Activated CD8-positive, alpha-beta memory T cell treated with anti-CD3 and anti-CD28 coated beads for 1 hour (primary cell): Measurements from ENCODE around the gene BFSP1.

Experiments used
- DNase-seq, 2 donors: peaks; one replicate each; pipeline ENCODE4 v3.0.0-alpha.2; 2020; ENCODE audit warnings: low read depth in 1 of 2; ENCODE audit errors: extremely low read depth in 1 of 2

BFSP1 gene

GRCh38 chr20:17469246-17470030 is 61.7 kb downstream of the BFSP1 start:
- no peak for DNase-seq

GRCh38 chr20:17468073-17468840 is 62.9 kb downstream of the BFSP1 start:
- no peak for DNase-seq

GRCh38 chr20:17467120-17467655 is 64.0 kb downstream of the BFSP1 start:
- DNase-seq = no peak

- DNase-seq = no peak
Observed at GRCh38 chr20:17466641-17467040, 64.5 kb downstream of the BFSP1 start.

GRCh38 chr20:17465236-17465635 is 65.9 kb downstream of the BFSP1 start:
- DNase-seq = no peak

- DNase-seq = no peak
Observed at GRCh38 chr20:17463711-17464110, 67.5 kb downstream of the BFSP1 start.

- no peak for DNase-seq
Observed at GRCh38 chr20:17461941-17462340, 69.2 kb downstream of the BFSP1 start.

GRCh38 chr20:17460119-17460518 is 71.1 kb downstream of the BFSP1 start:
- no peak for DNase-seq

GRCh38 chr20:17457588-17458190 is 73.5 kb downstream of the BFSP1 start:
- no peak for DNase-seq

- DNase-seq = no peak
Observed at GRCh38 chr20:17457079-17457478, 74.1 kb downstream of the BFSP1 start.

GRCh38 chr20:17456279-17456678 is 74.9 kb downstream of the BFSP1 start:
- DNase-seq = no peak

- DNase-seq = no peak
Observed at GRCh38 chr20:17453592-17453991, 77.6 kb downstream of the BFSP1 start.

- no peak for DNase-seq
Observed at GRCh38 chr20:17452441-17452840, 78.7 kb downstream of the BFSP1 start.

GRCh38 chr20:17449031-17449430 is 82.1 kb downstream of the BFSP1 start:
- no peak for DNase-seq

- DNase-seq = no peak
Observed at GRCh38 chr20:17448071-17448470, 83.1 kb downstream of the BFSP1 start.

- DNase-seq = no peak
Observed at GRCh38 chr20:17446171-17446570, 85.0 kb downstream of the BFSP1 start.

GRCh38 chr20:17445543-17445942 is 85.6 kb downstream of the BFSP1 start:
- DNase-seq = no peak

- no peak for DNase-seq
Observed at GRCh38 chr20:17444091-17444490, 87.1 kb downstream of the BFSP1 start.
